GM12891 (cell line): ENCODE data around the gene BNC2.

ENCODE experiments used
- POLR2A ChIP-seq: IDR thresholded peaks from 2 replicates; pipeline ENCODE4 v1.6.1; 2011; ENCODE audit warnings: low read depth, low read length, control low read depth
- POLR2AphosphoS5 ChIP-seq: IDR thresholded peaks from 2 replicates; pipeline ENCODE4 v1.6.1; 2011; ENCODE audit warnings: low read depth, low read length, control low read depth
- POU2F2 ChIP-seq: IDR thresholded peaks from 2 replicates; pipeline ENCODE4 v1.6.1; 2011; ENCODE audit warnings: low read depth, mild to moderate bottlenecking, control low read depth, low read length, moderate library complexity

DNA sequence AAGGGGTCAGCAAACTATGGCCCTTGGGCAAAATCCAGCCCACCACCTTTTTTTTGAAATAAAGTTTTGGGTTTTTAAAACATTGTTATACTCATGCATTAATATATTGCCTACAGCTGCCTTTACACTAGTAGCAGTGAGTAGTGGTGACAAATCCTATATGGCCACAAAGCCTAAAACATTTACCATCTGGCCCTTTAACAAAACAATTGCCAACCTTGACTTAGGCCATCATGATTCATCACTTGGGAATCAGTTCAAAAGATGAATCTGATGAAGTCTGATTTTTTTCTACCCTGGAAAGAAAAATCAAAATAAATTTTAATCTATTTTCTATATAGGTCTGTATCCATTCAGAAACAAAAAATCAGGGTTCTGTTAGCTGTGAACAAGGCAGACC is 484.9 kb downstream of the BNC2 start:
- TF ChIP-seq POLR2A (no peak), POLR2AphosphoS5 (no peak), POU2F2 (no peak)
